ENCODE results near the gene CAMTA2.

The CAMTA2 gene

DNA sequence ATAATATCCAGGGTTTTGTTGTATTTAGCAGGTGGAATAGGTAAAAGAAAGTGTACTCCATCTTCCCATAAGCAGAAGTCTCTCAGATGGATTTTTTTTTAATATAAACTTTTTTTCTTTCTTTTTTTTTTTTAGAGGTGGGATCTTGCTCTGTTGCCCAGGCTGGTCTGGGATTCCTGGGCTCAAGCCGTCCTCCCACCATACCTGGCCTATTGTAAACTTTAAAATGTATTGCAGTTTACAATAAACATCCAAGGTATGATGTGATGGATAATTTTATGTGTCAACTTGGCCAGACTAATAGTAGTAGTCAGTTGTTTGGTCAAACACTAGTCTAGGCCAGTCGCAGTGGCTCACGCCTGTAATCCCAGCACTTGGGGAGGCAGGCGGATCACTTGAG lies 66.2 kb downstream of the CAMTA2 start:
- no peak for DNase-seq

DNA sequence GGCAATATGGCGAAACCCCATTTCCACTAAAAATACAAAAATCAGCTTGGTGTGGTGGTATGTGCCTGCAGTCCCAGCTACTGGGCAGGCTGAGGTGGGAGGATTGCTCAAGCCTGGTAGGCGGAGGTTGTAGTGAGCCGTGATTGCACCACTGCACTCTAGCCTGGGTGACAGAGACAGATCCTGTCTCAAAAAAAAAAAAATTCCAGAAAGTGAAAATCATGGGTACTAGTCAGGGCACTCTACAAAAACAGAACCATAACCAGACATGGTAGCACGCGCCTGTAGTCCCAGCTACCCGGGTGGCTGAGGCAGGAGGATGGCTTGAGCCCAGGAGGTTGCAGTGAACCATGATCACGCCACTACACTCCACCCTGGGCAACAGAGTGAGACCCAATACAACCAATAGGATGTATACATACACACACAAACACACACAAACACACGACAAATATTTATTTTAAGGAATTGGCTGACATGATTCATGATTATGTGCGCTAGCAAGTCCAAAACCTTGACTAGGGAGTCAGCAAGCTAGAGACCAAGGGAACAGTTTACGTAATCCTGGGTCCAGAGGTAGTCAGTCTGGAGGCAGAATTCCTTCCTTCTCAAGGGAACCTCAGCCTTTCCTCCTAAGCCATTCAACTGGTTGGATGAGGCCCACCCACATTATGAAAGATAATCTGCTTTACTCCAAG lies 67.0 kb downstream of the CAMTA2 start:
- DNase-seq, result no peak

DNA sequence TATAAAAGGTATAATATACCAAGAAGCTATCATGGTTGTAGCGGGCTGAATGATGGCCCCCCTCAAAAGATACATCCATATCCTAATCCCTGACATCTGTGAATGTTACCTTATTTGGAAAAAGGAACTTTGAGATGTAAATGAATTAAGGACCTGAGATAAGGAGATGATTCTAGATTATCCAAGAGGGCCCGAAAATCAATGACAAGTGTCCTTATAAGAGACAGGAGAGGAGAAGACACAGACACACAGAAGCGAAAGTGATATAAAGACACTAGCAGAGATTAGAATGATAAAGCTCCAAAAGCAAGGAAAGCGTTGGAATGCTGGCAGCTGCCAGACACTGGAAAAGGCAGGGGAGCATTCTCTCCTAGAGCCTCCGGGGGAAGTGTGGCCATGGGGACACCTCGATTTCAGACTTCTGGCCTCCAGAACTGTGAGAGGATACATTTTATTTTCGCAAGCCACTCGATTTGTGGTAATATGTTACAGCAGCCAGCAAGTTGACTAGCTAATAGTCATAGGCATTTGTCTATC lies 67.9 kb downstream of the CAMTA2 start:
- no peak for DNase-seq
